K562 (cell line): ENCODE data around the gene ZNF146. TPM values are rescaled to one million over a fixed set of nuclear protein-coding genes. Genes with fewer than 3 reads are reported as not detected.
A peak's percentile ranks its signal among the peaks of the same experiment; 100 is the strongest.

Experiments
- ATAC-seq: fragments of 200-7000 bp; cut with Tn5 transposase; 3 replicates; pipeline ENCODE4 v1.9.1; 2020; ENCODE audit warnings: moderate library complexity
- BruUV-seq: library from RNA; stranded (reverse); fragments of 400-500 nt; replicated peaks from 2 replicates; lab custom pipeline; 2021; lab: Mats Ljungman, UMichigan
- CTCF ChIA-PET: fragments of 300-600 bp; formaldehyde crosslinking; extraction: SDS; loops from one replicate; lab custom pipeline; 2021; ENCODE audit warnings: low intra/inter-chr PET ratio; lab: Yijun Ruan, JAX
- POLR2A ChIA-PET: fragments of 300-600, 350-650 bp; sonication (Branson Sonifier 250); formaldehyde crosslinking; extraction: SDS; loops from one replicate; lab custom pipeline; 2021; ENCODE audit warnings: antibody characterized with exemption, inconsistent platforms; lab: Yijun Ruan, JAX
- DNase-seq, 4 experiments: peaks; one replicate each; pipeline versions ENCODE4 v3.0.0 to v3.0.0-alpha.2; 2011 to 2018; ENCODE audit warnings: low spot score in 3 of 4, mixed read lengths in 3 of 4; ENCODE audit errors: extremely low read depth in 1 of 4
- FAIRE-seq: peaks from 2 replicates; lab custom pipeline; 2011; peaks lifted over from hg19 to GRCh38; lab: Jason Lieb, UNC
- H2AFZ ChIP-seq: 2 replicates; pipeline ENCODE4 v1.6.0; 2011; ENCODE audit warnings: low read depth, low read length, control low read depth, inconsistent platforms
- H3K27ac ChIP-seq: fragments of 200-600 bp; 3 replicates; pipeline ENCODE4 v1.8.0; 2011; ENCODE audit warnings: low read depth, mild to moderate bottlenecking, control low read depth, inconsistent platforms, low read length, moderate library complexity, mixed read lengths; ENCODE audit errors: extremely low read depth
- H3K27me3 ChIP-seq, 2 experiments: fragments of 300-600 bp in 1 of 2; 2 replicates in 1 of 2; 3 replicates in 1 of 2; pipeline versions ENCODE4 v1.6.0 to v1.8.0; 2011; ENCODE audit warnings: inconsistent platforms in 2 of 2, low read length in 2 of 2, mild to moderate bottlenecking in 1 of 2, mixed read lengths in 1 of 2, moderate library complexity in 1 of 2; ENCODE audit not compliant: control insufficient read depth in 2 of 2, insufficient read depth in 2 of 2
- H3K36me3 ChIP-seq: fragments of 300-600 bp; 3 replicates; pipeline ENCODE4 v1.8.0; 2011; ENCODE audit warnings: mild to moderate bottlenecking, low read length, inconsistent platforms; ENCODE audit not compliant: control insufficient read depth, insufficient read depth
- H3K4me1 ChIP-seq, 2 experiments: fragments of 200-600 bp in 1 of 2; replicated peaks in 1 of 2; 2 replicates in 1 of 2; 3 replicates in 1 of 2; pipeline versions ENCODE4 v1.5.1 to v1.8.0; 2011; ENCODE audit warnings: inconsistent platforms in 2 of 2, low read length in 2 of 2, mild to moderate bottlenecking in 1 of 2, mixed read lengths in 1 of 2, moderate library complexity in 1 of 2; ENCODE audit not compliant: control insufficient read depth in 2 of 2, insufficient read depth in 2 of 2
- H3K4me2 ChIP-seq: 2 replicates; pipeline ENCODE4 v1.6.1; 2011; ENCODE audit warnings: low read length, control low read depth, inconsistent platforms, mixed read lengths; ENCODE audit not compliant: insufficient read depth
- H3K4me3 ChIP-seq: fragments of 200-600 bp; sonication (generic), shearing (Covaris generic); 2 replicates; pipeline ENCODE4 v1.5.1; 2016; ENCODE audit warnings: control low read depth, inconsistent platforms
- H3K79me2 ChIP-seq: fragments of 200-600 bp; 3 replicates; pipeline ENCODE4 v1.8.0; 2011; ENCODE audit warnings: low read length, inconsistent platforms; ENCODE audit not compliant: control insufficient read depth, insufficient read depth
- H3K9ac ChIP-seq, 2 experiments: 2 replicates each; pipeline versions ENCODE4 v1.6.0 to v1.6.1; 2011; ENCODE audit warnings: low read depth in 2 of 2, low read length in 2 of 2, control low read depth in 1 of 2, inconsistent platforms in 1 of 2, mild to moderate bottlenecking in 1 of 2, mixed read lengths in 1 of 2; ENCODE audit not compliant: insufficient read depth in 1 of 2
- H3K9me1 ChIP-seq: one replicate; pipeline ENCODE4 v1.6.0; 2011; ENCODE audit warnings: inconsistent platforms, mild to moderate bottlenecking, low read length, moderate library complexity; ENCODE audit not compliant: control insufficient read depth, insufficient read depth
- H3K9me3 ChIP-seq: replicated peaks from 2 replicates; pipeline ENCODE4 v1.5.1; 2011; ENCODE audit warnings: low read depth, low read length, inconsistent platforms; ENCODE audit not compliant: control insufficient read depth, insufficient read depth
- H4K20me1 ChIP-seq: replicated peaks from 2 replicates; pipeline ENCODE4 v1.6.1; 2011; ENCODE audit warnings: low read length, inconsistent platforms, mixed read lengths; ENCODE audit not compliant: control insufficient read depth, insufficient read depth
- CBFA2T2 ChIP-seq: fragments of 450-650 bp; conservative IDR thresholded peaks from 2 replicates; pipeline ENCODE4 v1.6.1; 2017; ENCODE audit warnings: mild to moderate bottlenecking
- KDM2B ChIP-seq: fragments of 250-450 bp; sonication (Bioruptor Pico); IDR thresholded peaks from 2 replicates; pipeline ENCODE4 v1.8.0; 2021; ENCODE audit warnings: mild to moderate bottlenecking, moderate library complexity
- NFIC ChIP-seq: fragments of 450-650 bp; IDR thresholded peaks from 2 replicates; pipeline ENCODE4 v1.6.1; 2017; ENCODE audit warnings: mild to moderate bottlenecking, inconsistent platforms
- whole genome bisulfite sequencing: fragments of 100-300 bp; shearing (Covaris generic); methylation state at CpG from one replicate; pipeline ENCODE4 v1.1.6; 2016; ENCODE audit warnings: low coverage, mixed read lengths; ENCODE audit not compliant: insufficient coverage; ENCODE audit errors: missing lambda C conversion rate; 5-methylcytosine and 5-hydroxymethylcytosine counted together
- in situ Hi-C: fragments of 300-500 bp; cut with MboI; formaldehyde crosslinking; loops from 4 replicates; pipeline ENCODE4 v1.15.0; 2018; ENCODE audit warnings: inconsistent platforms, mixed read lengths
- intact Hi-C: fragments of 100-400 bp; cut with micrococcal nuclease; formaldehyde crosslinking; loops from 2 replicates; pipeline ENCODE4 v1.14.2; 2022
- polyA plus RNA-seq, 8 experiments: library from polyadenylated mRNA; depleted of rRNA in 4 of 8; stranded (reverse) in 5 of 8; unstranded in 3 of 8; fragments of >200 nt; fragmentation: Nextera tagmentation in 2 of 8; fragmentation: Illumina TruSeq in 1 of 8; extraction: Ambion mirVana in 2 of 8; extraction: Trizol in 1 of 8; gene quantifications; 2 replicates each; pipeline versions ENCODE4 v1.2.1 to v1.2.3, GENCODE V29; 2011 to 2014; ENCODE audit warnings: inconsistent platforms in 1 of 8, missing spikeins in 1 of 8
- total RNA-seq, 7 experiments: library from RNA; depleted of rRNA in 6 of 7; stranded (reverse); fragments of >200 nt in 6 of 7; fragmentation: Illumina TruSeq in 2 of 7; extraction: Trizol in 2 of 7; gene quantifications; 2 replicates each; pipeline versions ENCODE4 v1.2.1 to v1.2.3, GENCODE V29; 2011 to 2021; ENCODE audit warnings: low replicate concordance in 1 of 7
- TF ChIP-seq, protein P1 (sequence below): fragments of 450-650 bp; formaldehyde crosslinking; IDR thresholded peaks from 2 replicates; pipeline ENCODE4 v1.4.0; 2022; ENCODE audit warnings: missing genetic modification characterization
- TF ChIP-seq, protein P2 (sequence below): fragments of 450-650 bp; IDR thresholded peaks from 2 replicates; pipeline ENCODE4 v1.6.1; 2018; ENCODE audit not compliant: partially characterized antibody

ZNF146 gene
- total and polyA plus RNA-seq, 9 of the 15 experiments (the other 6 are each of a cell fraction or from before 2014, with no cell fraction given) = 36.2 to 195 (median 116) TPM

DNA sequence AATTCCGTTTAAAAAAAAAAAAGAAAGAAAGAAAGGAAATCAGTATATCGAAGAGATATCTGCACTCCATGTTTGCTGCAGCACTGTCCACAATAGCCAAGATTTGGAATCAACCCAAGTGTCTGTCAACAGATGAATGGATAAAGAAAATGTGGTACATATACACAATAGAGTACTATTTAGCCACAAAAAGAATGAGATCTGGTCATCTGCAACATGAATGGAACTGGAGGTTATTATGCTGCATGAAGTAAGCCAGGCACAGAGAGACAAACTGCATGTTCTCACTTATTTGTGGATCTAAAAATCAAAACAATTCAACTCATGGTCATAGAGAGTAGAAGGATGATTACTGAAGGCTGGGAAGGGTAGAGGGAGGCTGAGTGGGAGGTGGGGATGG is 16.8 kb upstream of the ZNF146 start:
- intact Hi-C loops (no loop called here), in situ Hi-C loops (no loop called here)
- H3K79me2 ChIP-seq = no peaks in the 10 kb centered on the region
- no peak overlapping the region for H2AFZ ChIP-seq
- no peak for FAIRE-seq
- no peaks in the 10 kb centered on the region for H3K4me1 ChIP-seq
- no peak overlapping the region for H3K4me3 ChIP-seq
- TF ChIP-seq, protein P1, sequence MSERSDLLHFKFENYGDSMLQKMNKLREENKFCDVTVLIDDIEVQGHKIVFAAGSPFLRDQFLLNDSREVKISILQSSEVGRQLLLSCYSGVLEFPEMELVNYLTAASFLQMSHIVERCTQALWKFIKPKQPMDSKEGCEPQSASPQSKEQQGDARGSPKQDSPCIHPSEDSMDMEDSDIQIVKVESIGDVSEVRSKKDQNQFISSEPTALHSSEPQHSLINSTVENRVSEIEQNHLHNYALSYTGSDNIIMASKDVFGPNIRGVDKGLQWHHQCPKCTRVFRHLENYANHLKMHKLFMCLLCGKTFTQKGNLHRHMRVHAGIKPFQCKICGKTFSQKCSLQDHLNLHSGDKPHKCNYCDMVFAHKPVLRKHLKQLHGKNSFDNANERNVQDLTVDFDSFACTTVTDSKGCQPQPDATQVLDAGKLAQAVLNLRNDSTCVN (CRISPR knock-in tag) = no peak
- TF ChIP-seq CBFA2T2 = no peak
- 0 out of 2 replicates have a peak, but pooled peaks have one; percentile 32 for TF ChIP-seq NFIC
- TF ChIP-seq, protein P2, sequence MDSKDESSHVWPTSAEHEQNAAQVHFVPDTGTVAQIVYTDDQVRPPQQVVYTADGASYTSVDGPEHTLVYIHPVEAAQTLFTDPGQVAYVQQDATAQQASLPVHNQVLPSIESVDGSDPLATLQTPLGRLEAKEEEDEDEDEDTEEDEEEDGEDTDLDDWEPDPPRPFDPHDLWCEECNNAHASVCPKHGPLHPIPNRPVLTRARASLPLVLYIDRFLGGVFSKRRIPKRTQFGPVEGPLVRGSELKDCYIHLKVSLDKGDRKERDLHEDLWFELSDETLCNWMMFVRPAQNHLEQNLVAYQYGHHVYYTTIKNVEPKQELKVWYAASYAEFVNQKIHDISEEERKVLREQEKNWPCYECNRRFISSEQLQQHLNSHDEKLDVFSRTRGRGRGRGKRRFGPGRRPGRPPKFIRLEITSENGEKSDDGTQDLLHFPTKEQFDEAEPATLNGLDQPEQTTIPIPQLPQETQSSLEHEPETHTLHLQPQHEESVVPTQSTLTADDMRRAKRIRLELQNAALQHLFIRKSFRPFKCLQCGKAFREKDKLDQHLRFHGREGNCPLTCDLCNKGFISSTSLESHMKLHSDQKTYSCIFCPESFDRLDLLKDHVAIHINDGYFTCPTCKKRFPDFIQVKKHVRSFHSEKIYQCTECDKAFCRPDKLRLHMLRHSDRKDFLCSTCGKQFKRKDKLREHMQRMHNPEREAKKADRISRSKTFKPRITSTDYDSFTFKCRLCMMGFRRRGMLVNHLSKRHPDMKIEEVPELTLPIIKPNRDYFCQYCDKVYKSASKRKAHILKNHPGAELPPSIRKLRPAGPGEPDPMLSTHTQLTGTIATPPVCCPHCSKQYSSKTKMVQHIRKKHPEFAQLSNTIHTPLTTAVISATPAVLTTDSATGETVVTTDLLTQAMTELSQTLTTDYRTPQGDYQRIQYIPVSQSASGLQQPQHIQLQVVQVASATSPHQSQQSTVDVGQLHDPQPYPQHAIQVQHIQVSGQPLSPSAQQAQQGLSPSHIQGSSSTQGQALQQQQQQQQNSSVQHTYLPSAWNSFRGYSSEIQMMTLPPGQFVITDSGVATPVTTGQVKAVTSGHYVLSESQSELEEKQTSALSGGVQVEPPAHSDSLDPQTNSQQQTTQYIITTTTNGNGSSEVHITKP = no peak
- no peak for TF ChIP-seq KDM2B (CRISPR knock-in tag)
- H3K36me3 ChIP-seq = no peaks in the 10 kb centered on the region
- H3K4me2 ChIP-seq = no peak overlapping the region
- H3K9me1 ChIP-seq = no peaks in the 10 kb centered on the region
- BruUV-seq = no TSS peak
- ChIA-PET CTCF (no interaction called here), POLR2A (no interaction called here)
- no peak for DNase-seq
- H3K27me3 ChIP-seq = no peaks in the 10 kb centered on the region
- H3K27ac ChIP-seq = no peak overlapping the region
- no peak overlapping the region for H3K9ac ChIP-seq
- no peaks in the 10 kb centered on the region for H3K9me3 ChIP-seq
- no peaks in the 10 kb centered on the region for H4K20me1 ChIP-seq
- ATAC-seq = no peak
- 50% methylated on average over 1 of the region's 2 CpGs for WGBS
